K562 (cell line): ENCODE data around the gene OR10J4. TPM values are rescaled to one million over a fixed set of nuclear protein-coding genes. Genes with fewer than 3 reads are reported as not detected.
A peak's percentile ranks its signal among the peaks of the same experiment; 100 is the strongest.
"Not testable (repeated sequence)": the region's sequence is repeated elsewhere in the genome, so short reads cannot be mapped to it uniquely, and the experiment has no call there.

Experiments used
- ATAC-seq: fragments of 200-7000 bp; cut with Tn5 transposase; 3 replicates; pipeline ENCODE4 v1.9.1; 2020; ENCODE audit warnings: moderate library complexity
- BruUV-seq: library from RNA; stranded (reverse); fragments of 400-500 nt; replicated peaks from 2 replicates; lab custom pipeline; 2021; lab: Mats Ljungman, UMichigan
- CTCF ChIA-PET: fragments of 300-600 bp; formaldehyde crosslinking; extraction: SDS; loops from one replicate; lab custom pipeline; 2021; ENCODE audit warnings: low intra/inter-chr PET ratio; lab: Yijun Ruan, JAX
- POLR2A ChIA-PET: fragments of 300-600, 350-650 bp; sonication (Branson Sonifier 250); formaldehyde crosslinking; extraction: SDS; loops from one replicate; lab custom pipeline; 2021; ENCODE audit warnings: antibody characterized with exemption, inconsistent platforms; lab: Yijun Ruan, JAX
- DNase-seq, 4 experiments: peaks; one replicate each; pipeline versions ENCODE4 v3.0.0 to v3.0.0-alpha.2; 2011 to 2018; ENCODE audit warnings: low spot score in 3 of 4, mixed read lengths in 3 of 4; ENCODE audit errors: extremely low read depth in 1 of 4
- FAIRE-seq: peaks from 2 replicates; lab custom pipeline; 2011; peaks lifted over from hg19 to GRCh38; lab: Jason Lieb, UNC
- H2AFZ ChIP-seq: 2 replicates; pipeline ENCODE4 v1.6.0; 2011; ENCODE audit warnings: low read depth, low read length, control low read depth, inconsistent platforms
- H3K27ac ChIP-seq: fragments of 200-600 bp; 3 replicates; pipeline ENCODE4 v1.8.0; 2011; ENCODE audit warnings: low read depth, mild to moderate bottlenecking, control low read depth, inconsistent platforms, low read length, moderate library complexity, mixed read lengths; ENCODE audit errors: extremely low read depth
- H3K27me3 ChIP-seq, 2 experiments: fragments of 300-600 bp in 1 of 2; 2 replicates in 1 of 2; 3 replicates in 1 of 2; pipeline versions ENCODE4 v1.6.0 to v1.8.0; 2011; ENCODE audit warnings: inconsistent platforms in 2 of 2, low read length in 2 of 2, mild to moderate bottlenecking in 1 of 2, mixed read lengths in 1 of 2, moderate library complexity in 1 of 2; ENCODE audit not compliant: control insufficient read depth in 2 of 2, insufficient read depth in 2 of 2
- H3K36me3 ChIP-seq: fragments of 300-600 bp; 3 replicates; pipeline ENCODE4 v1.8.0; 2011; ENCODE audit warnings: mild to moderate bottlenecking, low read length, inconsistent platforms; ENCODE audit not compliant: control insufficient read depth, insufficient read depth
- H3K4me1 ChIP-seq, 2 experiments: fragments of 200-600 bp in 1 of 2; replicated peaks in 1 of 2; 2 replicates in 1 of 2; 3 replicates in 1 of 2; pipeline versions ENCODE4 v1.5.1 to v1.8.0; 2011; ENCODE audit warnings: inconsistent platforms in 2 of 2, low read length in 2 of 2, mild to moderate bottlenecking in 1 of 2, mixed read lengths in 1 of 2, moderate library complexity in 1 of 2; ENCODE audit not compliant: control insufficient read depth in 2 of 2, insufficient read depth in 2 of 2
- H3K4me2 ChIP-seq: 2 replicates; pipeline ENCODE4 v1.6.1; 2011; ENCODE audit warnings: low read length, control low read depth, inconsistent platforms, mixed read lengths; ENCODE audit not compliant: insufficient read depth
- H3K4me3 ChIP-seq: fragments of 200-600 bp; sonication (generic), shearing (Covaris generic); 2 replicates; pipeline ENCODE4 v1.5.1; 2016; ENCODE audit warnings: control low read depth, inconsistent platforms
- H3K79me2 ChIP-seq: fragments of 200-600 bp; 3 replicates; pipeline ENCODE4 v1.8.0; 2011; ENCODE audit warnings: low read length, inconsistent platforms; ENCODE audit not compliant: control insufficient read depth, insufficient read depth
- H3K9ac ChIP-seq, 2 experiments: 2 replicates each; pipeline versions ENCODE4 v1.6.0 to v1.6.1; 2011; ENCODE audit warnings: low read depth in 2 of 2, low read length in 2 of 2, control low read depth in 1 of 2, inconsistent platforms in 1 of 2, mild to moderate bottlenecking in 1 of 2, mixed read lengths in 1 of 2; ENCODE audit not compliant: insufficient read depth in 1 of 2
- H3K9me1 ChIP-seq: one replicate; pipeline ENCODE4 v1.6.0; 2011; ENCODE audit warnings: inconsistent platforms, mild to moderate bottlenecking, low read length, moderate library complexity; ENCODE audit not compliant: control insufficient read depth, insufficient read depth
- H3K9me3 ChIP-seq: replicated peaks from 2 replicates; pipeline ENCODE4 v1.5.1; 2011; ENCODE audit warnings: low read depth, low read length, inconsistent platforms; ENCODE audit not compliant: control insufficient read depth, insufficient read depth
- H4K20me1 ChIP-seq: replicated peaks from 2 replicates; pipeline ENCODE4 v1.6.1; 2011; ENCODE audit warnings: low read length, inconsistent platforms, mixed read lengths; ENCODE audit not compliant: control insufficient read depth, insufficient read depth
- C11orf30 ChIP-seq: fragments of 450-650 bp; IDR thresholded peaks from 2 replicates; pipeline ENCODE4 v1.6.1; 2016; ENCODE audit warnings: low read depth, mild to moderate bottlenecking
- ZNF239 ChIP-seq: fragments of 250-450 bp; sonication (Bioruptor Pico); IDR thresholded peaks from 2 replicates; pipeline ENCODE4 v1.4.0; 2020; ENCODE audit warnings: mild to moderate bottlenecking
- ZNF316 ChIP-seq: fragments of 450-650 bp; IDR thresholded peaks from 2 replicates; pipeline ENCODE4 v1.6.1; 2016
- WGBS: fragments of 100-300 bp; shearing (Covaris generic); methylation state at CpG from one replicate; pipeline ENCODE4 v1.1.6; 2016; ENCODE audit warnings: low coverage, mixed read lengths; ENCODE audit not compliant: insufficient coverage; ENCODE audit errors: missing lambda C conversion rate; 5-methylcytosine and 5-hydroxymethylcytosine counted together
- in situ Hi-C: fragments of 300-500 bp; cut with MboI; formaldehyde crosslinking; loops from 4 replicates; pipeline ENCODE4 v1.15.0; 2018; ENCODE audit warnings: inconsistent platforms, mixed read lengths
- intact Hi-C: fragments of 100-400 bp; cut with micrococcal nuclease; formaldehyde crosslinking; loops from 2 replicates; pipeline ENCODE4 v1.14.2; 2022
- polyA plus RNA-seq, 8 experiments: library from polyadenylated mRNA; depleted of rRNA in 4 of 8; stranded (reverse) in 5 of 8; unstranded in 3 of 8; fragments of >200 nt; fragmentation: Nextera tagmentation in 2 of 8; fragmentation: Illumina TruSeq in 1 of 8; extraction: Ambion mirVana in 2 of 8; extraction: Trizol in 1 of 8; gene quantifications; 2 replicates each; pipeline versions ENCODE4 v1.2.1 to v1.2.3, GENCODE V29; 2011 to 2014; ENCODE audit warnings: inconsistent platforms in 1 of 8, missing spikeins in 1 of 8
- total RNA-seq, 7 experiments: library from RNA; depleted of rRNA in 6 of 7; stranded (reverse); fragments of >200 nt in 6 of 7; fragmentation: Illumina TruSeq in 2 of 7; extraction: Trizol in 2 of 7; gene quantifications; 2 replicates each; pipeline versions ENCODE4 v1.2.1 to v1.2.3, GENCODE V29; 2011 to 2021; ENCODE audit warnings: low replicate concordance in 1 of 7
- TF ChIP-seq, protein P1 (sequence below): fragments of 450-650 bp; IDR thresholded peaks from 2 replicates; pipeline ENCODE4 v1.6.1; 2016

The OR10J4 gene
- total and polyA plus RNA-seq, 9 of the 15 experiments (the other 6 are each of a cell fraction or from before 2014, with no cell fraction given) = not detected

- DNase-seq, CTCF ChIA-PET: not testable (repeated sequence)
Measured at GRCh38 chr1:159449605-159450004, 17.6 kb downstream of the OR10J4 start.

GRCh38 chr1:159459551-159459950, 27.5 kb downstream of the OR10J4 start:
- intact Hi-C loops (no loop called here), in situ Hi-C loops (no loop called here)
- Histone ChIP-seq H3K4me2 (no peak overlapping the region), H2AFZ (no peak overlapping the region), H3K27me3 (no peaks in the 10 kb centered on the region), H3K36me3 (no peaks in the 10 kb centered on the region), H3K79me2 (no peaks in the 10 kb centered on the region), H3K27ac (no peak overlapping the region), H3K9me3 (no peaks in the 10 kb centered on the region), H4K20me1 (no peaks in the 10 kb centered on the region), H3K4me1 (no peaks in the 10 kb centered on the region), H3K4me3 (no peak overlapping the region), H3K9ac (no peak overlapping the region), H3K9me1 (no peaks in the 10 kb centered on the region)
- WGBS = 4% methylated on average over 2 of the region's 2 CpGs
- no peak for DNase-seq
- no peak for FAIRE-seq
- ChIA-PET POLR2A (no interaction called here), CTCF (no interaction called here)
- no peak for ATAC-seq
- no TSS peak for BruUV-seq
- TF ChIP-seq C11orf30 (peak; percentile 16; the same call in 1 of the 2 replicates), ZNF239 (CRISPR knock-in tag) (no peak), ZNF316 (peak; percentile 63)
- TF ChIP-seq, protein P1, sequence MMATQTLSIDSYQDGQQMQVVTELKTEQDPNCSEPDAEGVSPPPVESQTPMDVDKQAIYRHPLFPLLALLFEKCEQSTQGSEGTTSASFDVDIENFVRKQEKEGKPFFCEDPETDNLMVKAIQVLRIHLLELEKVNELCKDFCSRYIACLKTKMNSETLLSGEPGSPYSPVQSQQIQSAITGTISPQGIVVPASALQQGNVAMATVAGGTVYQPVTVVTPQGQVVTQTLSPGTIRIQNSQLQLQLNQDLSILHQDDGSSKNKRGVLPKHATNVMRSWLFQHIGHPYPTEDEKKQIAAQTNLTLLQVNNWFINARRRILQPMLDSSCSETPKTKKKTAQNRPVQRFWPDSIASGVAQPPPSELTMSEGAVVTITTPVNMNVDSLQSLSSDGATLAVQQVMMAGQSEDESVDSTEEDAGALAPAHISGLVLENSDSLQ = no peak

More at GRCh38 chr1:159449605-159450004, 17.6 kb downstream of the OR10J4 start:
- H3K9me1 ChIP-seq, H3K27ac ChIP-seq, BruUV-seq, H3K4me3 ChIP-seq, POLR2A ChIA-PET, H2AFZ ChIP-seq, ATAC-seq, H3K36me3 ChIP-seq, intact Hi-C loops, H3K79me2 ChIP-seq, FAIRE-seq, H3K9me3 ChIP-seq, H3K4me2 ChIP-seq, H3K27me3 ChIP-seq, H3K9ac ChIP-seq, H4K20me1 ChIP-seq, H3K4me1 ChIP-seq, in situ Hi-C loops: not testable (repeated sequence)
- 6% methylated on average over 3 of the region's 23 CpGs for WGBS
